Measurements from ENCODE around the gene CYP1A2. TPM values are rescaled to one million over a fixed set of nuclear protein-coding genes. Genes with fewer than 3 reads are reported as not detected.

The CYP1A2 gene
- total and polyA plus RNA-seq, 2 of the 13 experiments (the other 11 are each of a cell fraction or from before 2014, with no cell fraction given), result 0.07 TPM; not detected in 1

DNA sequence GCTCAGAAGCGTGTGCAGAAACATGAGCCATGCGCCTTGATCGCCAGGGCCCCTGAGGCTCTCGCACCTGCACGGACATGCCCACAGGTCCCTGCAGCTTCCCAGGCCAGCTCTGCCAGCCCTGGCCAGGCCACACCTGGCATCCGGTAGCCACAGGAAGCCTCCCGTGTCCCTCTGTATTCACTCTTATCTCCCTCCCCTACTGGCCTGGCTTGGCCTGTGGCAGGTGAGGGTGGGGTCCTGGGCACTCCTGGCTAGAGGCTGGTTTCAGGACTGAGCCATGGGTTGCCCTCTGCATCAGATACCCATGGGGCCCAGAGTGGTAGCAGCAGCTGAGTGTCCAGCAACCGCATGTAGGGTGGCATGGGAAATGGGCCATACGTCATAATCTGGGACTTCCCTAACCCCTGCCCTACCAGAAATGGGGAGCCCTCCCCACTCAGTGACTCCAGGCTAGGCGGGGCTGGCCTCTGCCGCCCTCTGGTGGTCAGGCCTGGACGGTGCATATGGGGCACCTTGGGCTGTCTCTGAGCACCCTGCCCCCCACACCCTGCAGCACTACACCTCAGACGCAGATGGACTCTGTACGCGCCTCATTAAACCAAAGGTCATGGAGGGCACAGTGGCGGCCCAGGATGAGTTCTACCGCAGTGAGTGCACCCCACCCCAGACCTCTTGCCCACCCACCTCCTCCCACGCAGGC is 51.4 kb downstream of the CYP1A2 start (continued):
- TF ChIP-seq ZNF607 (CRISPR knock-in tag; IDR thresholded peaks at IDR 0.05; ENCODE audit: borderline replicate concordance) (no peak), ZNF180 (CRISPR knock-in tag; IDR thresholded peaks at IDR 0.05; ENCODE audit: borderline replicate concordance, low read depth) (no peak), KDM5A (IDR thresholded peaks at IDR 0.05; ENCODE audit: borderline replicate concordance, low read length) (no peak), U2AF2 (IDR thresholded peaks at IDR 0.05; ENCODE audit: low read depth, low read length) (no peak), MTF2 (CRISPR knock-in tag; IDR thresholded peaks at IDR 0.05; ENCODE audit: borderline replicate concordance) (no peak), TAF15 (IDR thresholded peaks at IDR 0.05; ENCODE audit: low read depth, low read length, poor library complexity, severe bottlenecking) (no peak), NCOA1 (CRISPR knock-in tag; IDR thresholded peaks at IDR 0.05) (0 out of 2 replicates have a peak, but pooled peaks have one; percentile 41), ZNF513 (CRISPR knock-in tag; conservative IDR thresholded peaks at IDR 0.05) (no peak), FOXK2 (IDR thresholded peaks at IDR 0.05) (no peak), ZNF382 (CRISPR knock-in tag; IDR thresholded peaks at IDR 0.05; ENCODE audit: borderline replicate concordance) (no peak)
- TF ChIP-seq, protein P1, sequence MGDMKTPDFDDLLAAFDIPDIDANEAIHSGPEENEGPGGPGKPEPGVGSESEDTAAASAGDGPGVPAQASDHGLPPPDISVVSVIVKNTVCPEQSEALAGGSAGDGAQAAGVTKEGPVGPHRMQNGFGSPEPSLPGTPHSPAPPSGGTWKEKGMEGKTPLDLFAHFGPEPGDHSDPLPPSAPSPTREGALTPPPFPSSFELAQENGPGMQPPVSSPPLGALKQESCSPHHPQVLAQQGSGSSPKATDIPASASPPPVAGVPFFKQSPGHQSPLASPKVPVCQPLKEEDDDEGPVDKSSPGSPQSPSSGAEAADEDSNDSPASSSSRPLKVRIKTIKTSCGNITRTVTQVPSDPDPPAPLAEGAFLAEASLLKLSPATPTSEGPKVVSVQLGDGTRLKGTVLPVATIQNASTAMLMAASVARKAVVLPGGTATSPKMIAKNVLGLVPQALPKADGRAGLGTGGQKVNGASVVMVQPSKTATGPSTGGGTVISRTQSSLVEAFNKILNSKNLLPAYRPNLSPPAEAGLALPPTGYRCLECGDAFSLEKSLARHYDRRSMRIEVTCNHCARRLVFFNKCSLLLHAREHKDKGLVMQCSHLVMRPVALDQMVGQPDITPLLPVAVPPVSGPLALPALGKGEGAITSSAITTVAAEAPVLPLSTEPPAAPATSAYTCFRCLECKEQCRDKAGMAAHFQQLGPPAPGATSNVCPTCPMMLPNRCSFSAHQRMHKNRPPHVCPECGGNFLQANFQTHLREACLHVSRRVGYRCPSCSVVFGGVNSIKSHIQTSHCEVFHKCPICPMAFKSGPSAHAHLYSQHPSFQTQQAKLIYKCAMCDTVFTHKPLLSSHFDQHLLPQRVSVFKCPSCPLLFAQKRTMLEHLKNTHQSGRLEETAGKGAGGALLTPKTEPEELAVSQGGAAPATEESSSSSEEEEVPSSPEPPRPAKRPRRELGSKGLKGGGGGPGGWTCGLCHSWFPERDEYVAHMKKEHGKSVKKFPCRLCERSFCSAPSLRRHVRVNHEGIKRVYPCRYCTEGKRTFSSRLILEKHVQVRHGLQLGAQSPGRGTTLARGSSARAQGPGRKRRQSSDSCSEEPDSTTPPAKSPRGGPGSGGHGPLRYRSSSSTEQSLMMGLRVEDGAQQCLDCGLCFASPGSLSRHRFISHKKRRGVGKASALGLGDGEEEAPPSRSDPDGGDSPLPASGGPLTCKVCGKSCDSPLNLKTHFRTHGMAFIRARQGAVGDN (CRISPR knock-in tag; IDR thresholded peaks at IDR 0.05), result peak; percentile 62
- TF ChIP-seq, protein P2, sequence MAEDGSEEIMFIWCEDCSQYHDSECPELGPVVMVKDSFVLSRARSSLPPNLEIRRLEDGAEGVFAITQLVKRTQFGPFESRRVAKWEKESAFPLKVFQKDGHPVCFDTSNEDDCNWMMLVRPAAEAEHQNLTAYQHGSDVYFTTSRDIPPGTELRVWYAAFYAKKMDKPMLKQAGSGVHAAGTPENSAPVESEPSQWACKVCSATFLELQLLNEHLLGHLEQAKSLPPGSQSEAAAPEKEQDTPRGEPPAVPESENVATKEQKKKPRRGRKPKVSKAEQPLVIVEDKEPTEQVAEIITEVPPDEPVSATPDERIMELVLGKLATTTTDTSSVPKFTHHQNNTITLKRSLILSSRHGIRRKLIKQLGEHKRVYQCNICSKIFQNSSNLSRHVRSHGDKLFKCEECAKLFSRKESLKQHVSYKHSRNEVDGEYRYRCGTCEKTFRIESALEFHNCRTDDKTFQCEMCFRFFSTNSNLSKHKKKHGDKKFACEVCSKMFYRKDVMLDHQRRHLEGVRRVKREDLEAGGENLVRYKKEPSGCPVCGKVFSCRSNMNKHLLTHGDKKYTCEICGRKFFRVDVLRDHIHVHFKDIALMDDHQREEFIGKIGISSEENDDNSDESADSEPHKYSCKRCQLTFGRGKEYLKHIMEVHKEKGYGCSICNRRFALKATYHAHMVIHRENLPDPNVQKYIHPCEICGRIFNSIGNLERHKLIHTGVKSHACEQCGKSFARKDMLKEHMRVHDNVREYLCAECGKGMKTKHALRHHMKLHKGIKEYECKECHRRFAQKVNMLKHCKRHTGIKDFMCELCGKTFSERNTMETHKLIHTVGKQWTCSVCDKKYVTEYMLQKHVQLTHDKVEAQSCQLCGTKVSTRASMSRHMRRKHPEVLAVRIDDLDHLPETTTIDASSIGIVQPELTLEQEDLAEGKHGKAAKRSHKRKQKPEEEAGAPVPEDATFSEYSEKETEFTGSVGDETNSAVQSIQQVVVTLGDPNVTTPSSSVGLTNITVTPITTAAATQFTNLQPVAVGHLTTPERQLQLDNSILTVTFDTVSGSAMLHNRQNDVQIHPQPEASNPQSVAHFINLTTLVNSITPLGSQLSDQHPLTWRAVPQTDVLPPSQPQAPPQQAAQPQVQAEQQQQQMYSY (CRISPR knock-in tag; IDR thresholded peaks at IDR 0.05), result no peak
- TF ChIP-seq, protein P3, sequence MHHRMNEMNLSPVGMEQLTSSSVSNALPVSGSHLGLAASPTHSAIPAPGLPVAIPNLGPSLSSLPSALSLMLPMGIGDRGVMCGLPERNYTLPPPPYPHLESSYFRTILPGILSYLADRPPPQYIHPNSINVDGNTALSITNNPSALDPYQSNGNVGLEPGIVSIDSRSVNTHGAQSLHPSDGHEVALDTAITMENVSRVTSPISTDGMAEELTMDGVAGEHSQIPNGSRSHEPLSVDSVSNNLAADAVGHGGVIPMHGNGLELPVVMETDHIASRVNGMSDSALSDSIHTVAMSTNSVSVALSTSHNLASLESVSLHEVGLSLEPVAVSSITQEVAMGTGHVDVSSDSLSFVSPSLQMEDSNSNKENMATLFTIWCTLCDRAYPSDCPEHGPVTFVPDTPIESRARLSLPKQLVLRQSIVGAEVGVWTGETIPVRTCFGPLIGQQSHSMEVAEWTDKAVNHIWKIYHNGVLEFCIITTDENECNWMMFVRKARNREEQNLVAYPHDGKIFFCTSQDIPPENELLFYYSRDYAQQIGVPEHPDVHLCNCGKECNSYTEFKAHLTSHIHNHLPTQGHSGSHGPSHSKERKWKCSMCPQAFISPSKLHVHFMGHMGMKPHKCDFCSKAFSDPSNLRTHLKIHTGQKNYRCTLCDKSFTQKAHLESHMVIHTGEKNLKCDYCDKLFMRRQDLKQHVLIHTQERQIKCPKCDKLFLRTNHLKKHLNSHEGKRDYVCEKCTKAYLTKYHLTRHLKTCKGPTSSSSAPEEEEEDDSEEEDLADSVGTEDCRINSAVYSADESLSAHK (CRISPR knock-in tag; IDR thresholded peaks at IDR 0.05; ENCODE audit: borderline replicate concordance), result no peak
- TF ChIP-seq, protein P4, sequence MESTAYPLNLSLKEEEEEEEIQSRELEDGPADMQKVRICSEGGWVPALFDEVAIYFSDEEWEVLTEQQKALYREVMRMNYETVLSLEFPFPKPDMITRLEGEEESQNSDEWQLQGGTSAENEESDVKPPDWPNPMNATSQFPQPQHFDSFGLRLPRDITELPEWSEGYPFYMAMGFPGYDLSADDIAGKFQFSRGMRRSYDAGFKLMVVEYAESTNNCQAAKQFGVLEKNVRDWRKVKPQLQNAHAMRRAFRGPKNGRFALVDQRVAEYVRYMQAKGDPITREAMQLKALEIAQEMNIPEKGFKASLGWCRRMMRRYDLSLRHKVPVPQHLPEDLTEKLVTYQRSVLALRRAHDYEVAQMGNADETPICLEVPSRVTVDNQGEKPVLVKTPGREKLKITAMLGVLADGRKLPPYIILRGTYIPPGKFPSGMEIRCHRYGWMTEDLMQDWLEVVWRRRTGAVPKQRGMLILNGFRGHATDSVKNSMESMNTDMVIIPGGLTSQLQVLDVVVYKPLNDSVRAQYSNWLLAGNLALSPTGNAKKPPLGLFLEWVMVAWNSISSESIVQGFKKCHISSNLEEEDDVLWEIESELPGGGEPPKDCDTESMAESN (CRISPR knock-in tag; conservative IDR thresholded peaks at IDR 0.05), result peak; percentile 59; the same call in 1 of the 2 replicates
